ENCODE results near the gene DISC1. TPM values are rescaled to one million over a fixed set of nuclear protein-coding genes. Genes with fewer than 3 reads are reported as not detected.

Gene DISC1
- total and polyA plus RNA-seq, 4 experiments from 2014 or later, result 1.9 to 18.0 (median 10.0) TPM

- no peak overlapping the region for H3K27ac Mint-ChIP-seq
Observed at GRCh38 chr1:232014941-232015340, 388.4 kb downstream of the DISC1 start.

GRCh38 chr1:232016616-232017015, 390.0 kb downstream of the DISC1 start:
- Mint-ChIP-seq H3K27me3 (no peaks in the 10 kb centered on the region), H3K27ac (no peak overlapping the region), H3K9me3 (no peaks in the 10 kb centered on the region), H3K4me3 (no peak overlapping the region), H3K36me3 (peaks cover 12 to 15% of the 10 kb centered on the region in 2 donors), H3K4me1 (peaks cover 2 to 9% (median 4%) of the 10 kb centered on the region in 4 donors)
- intact Hi-C loops (cut with micrococcal nuclease), result no loop called here
- CTCF ChIA-PET (ENCODE audit: partially characterized antibody), result no interaction called here
- Histone ChIP-seq H3K4me3 (ENCODE audit: low read length in 2 of 2) (no peak overlapping the region), H3K36me3 (ENCODE audit: insufficient read depth, low read length) (no peaks in the 10 kb centered on the region), H3K9me3 (ENCODE audit: control insufficient read depth in 1 of 2, low read length in 2 of 2) (no peaks in the 10 kb centered on the region), H3K4me1 (ENCODE audit: insufficient read depth, low read length) (no peaks in the 10 kb centered on the region), H3K27me3 (ENCODE audit: insufficient read depth, low read length) (no peaks in the 10 kb centered on the region), H3K27ac (ENCODE audit: low read depth, low read length) (no peak overlapping the region)
- POLR2A ChIA-PET (ENCODE audit: partially characterized antibody), result no interaction called here
- DNase-seq, result no peak

More at GRCh38 chr1:232014941-232015340, 388.4 kb downstream of the DISC1 start:
- H3K4me3 ChIP-seq (ENCODE audit: low read length in 2 of 2), result no peak overlapping the region
- no peak for DNase-seq
- H3K36me3 ChIP-seq (ENCODE audit: insufficient read depth, low read length), result no peaks in the 10 kb centered on the region
- Mint-ChIP-seq H3K4me3 (no peak overlapping the region), H3K36me3 (peaks cover 12 to 18% of the 10 kb centered on the region in 2 donors), H3K4me1 (peaks cover 2 to 9% (median 3%) of the 10 kb centered on the region in 4 donors), H3K9me3 (no peaks in the 10 kb centered on the region), H3K27me3 (no peaks in the 10 kb centered on the region)
- CTCF ChIA-PET (ENCODE audit: partially characterized antibody), result interaction anchor here (0.7 kb wide), 1 partner anchor 83 kb away, joined by 3 read pairs; no protein-coding TSS in a partner anchor
- no peaks in the 10 kb centered on the region for H3K9me3 ChIP-seq (ENCODE audit: control insufficient read depth in 1 of 2, low read length in 2 of 2)
- H3K27me3 ChIP-seq (ENCODE audit: insufficient read depth, low read length), result no peaks in the 10 kb centered on the region
- intact Hi-C loops (cut with micrococcal nuclease), result no loop called here
- no peaks in the 10 kb centered on the region for H3K4me1 ChIP-seq (ENCODE audit: insufficient read depth, low read length)
- POLR2A ChIA-PET (ENCODE audit: partially characterized antibody), result no interaction called here
- H3K27ac ChIP-seq (ENCODE audit: low read depth, low read length), result no peak overlapping the region

- Histone ChIP-seq H3K4me3 (ENCODE audit: low read length in 2 of 2) (no peak overlapping the region), H3K36me3 (ENCODE audit: insufficient read depth, low read length) (no peaks in the 10 kb centered on the region), H3K27me3 (ENCODE audit: insufficient read depth, low read length) (no peaks in the 10 kb centered on the region), H3K9me3 (ENCODE audit: control insufficient read depth in 1 of 2, low read length in 2 of 2) (no peaks in the 10 kb centered on the region), H3K27ac (ENCODE audit: low read depth, low read length) (no peak overlapping the region), H3K4me1 (ENCODE audit: insufficient read depth, low read length) (no peaks in the 10 kb centered on the region)
- H3K4me3 Mint-ChIP-seq, result no peak overlapping the region
- H3K36me3 Mint-ChIP-seq, result peaks cover 8 to 14% of the 10 kb centered on the region in 2 donors
- peaks cover 2 to 9% (median 4%) of the 10 kb centered on the region in 4 donors for H3K4me1 Mint-ChIP-seq
- no peak overlapping the region for H3K27ac Mint-ChIP-seq
- ChIA-PET POLR2A (ENCODE audit: partially characterized antibody) (no interaction called here), CTCF (ENCODE audit: partially characterized antibody) (no interaction called here)
- no peaks in the 10 kb centered on the region for H3K9me3 Mint-ChIP-seq
- intact Hi-C loops (cut with micrococcal nuclease), result no loop called here
- H3K27me3 Mint-ChIP-seq, result no peaks in the 10 kb centered on the region
- no peak for DNase-seq
Observed at GRCh38 chr1:232017057-232017456, 390.5 kb downstream of the DISC1 start.

GRCh38 chr1:232017759-232018158, 391.2 kb downstream of the DISC1 start:
- H3K27ac Mint-ChIP-seq, result no peak overlapping the region
- Histone ChIP-seq H3K27me3 (ENCODE audit: insufficient read depth, low read length) (no peaks in the 10 kb centered on the region), H3K4me1 (ENCODE audit: insufficient read depth, low read length) (no peaks in the 10 kb centered on the region), H3K4me3 (ENCODE audit: low read length in 2 of 2) (no peak overlapping the region), H3K9me3 (ENCODE audit: control insufficient read depth in 1 of 2, low read length in 2 of 2) (no peaks in the 10 kb centered on the region), H3K36me3 (ENCODE audit: insufficient read depth, low read length) (no peaks in the 10 kb centered on the region), H3K27ac (ENCODE audit: low read depth, low read length) (no peak overlapping the region)
- H3K9me3 Mint-ChIP-seq, result no peaks in the 10 kb centered on the region
- H3K36me3 Mint-ChIP-seq, result peaks cover 6 to 8% of the 10 kb centered on the region in 2 donors
- H3K4me1 Mint-ChIP-seq, result peaks cover 2 to 9% (median 4%) of the 10 kb centered on the region in 4 donors
- ChIA-PET POLR2A (ENCODE audit: partially characterized antibody) (no interaction called here), CTCF (ENCODE audit: partially characterized antibody) (no interaction called here)
- DNase-seq, result no peak
- intact Hi-C loops (cut with micrococcal nuclease), result no loop called here
- no peak overlapping the region for H3K4me3 Mint-ChIP-seq
- H3K27me3 Mint-ChIP-seq, result no peaks in the 10 kb centered on the region

GRCh38 chr1:232018231-232019025, 391.8 kb downstream of the DISC1 start:
- Histone ChIP-seq H3K27ac (ENCODE audit: low read depth, low read length) (no peak overlapping the region), H3K4me1 (ENCODE audit: insufficient read depth, low read length) (no peaks in the 10 kb centered on the region), H3K27me3 (ENCODE audit: insufficient read depth, low read length) (no peaks in the 10 kb centered on the region), H3K4me3 (ENCODE audit: low read length in 2 of 2) (no peak overlapping the region), H3K36me3 (ENCODE audit: insufficient read depth, low read length) (no peaks in the 10 kb centered on the region), H3K9me3 (ENCODE audit: control insufficient read depth in 1 of 2, low read length in 2 of 2) (no peaks in the 10 kb centered on the region)
- CTCF ChIA-PET (ENCODE audit: partially characterized antibody), result no interaction called here
- peak overlapping the region in 1 of 7 donors; percentile 37 for H3K27ac Mint-ChIP-seq
- peak overlapping the region in 1 of 8 donors; percentile 17 for H3K4me3 Mint-ChIP-seq
- intact Hi-C loops (cut with micrococcal nuclease), result no loop called here
- no peak for DNase-seq
- no peaks in the 10 kb centered on the region for H3K9me3 Mint-ChIP-seq
- peaks cover 3 to 4% of the 10 kb centered on the region in 2 donors for H3K36me3 Mint-ChIP-seq
- H3K27me3 Mint-ChIP-seq, result no peaks in the 10 kb centered on the region
- POLR2A ChIA-PET (ENCODE audit: partially characterized antibody), result no interaction called here
- H3K4me1 Mint-ChIP-seq, result peaks cover 2 to 9% (median 4%) of the 10 kb centered on the region in 4 donors

- no peak overlapping the region for H3K4me3 ChIP-seq (ENCODE audit: low read length in 2 of 2)
- POLR2A ChIA-PET (ENCODE audit: partially characterized antibody), result no interaction called here
- no peaks in the 10 kb centered on the region for H3K36me3 ChIP-seq (ENCODE audit: insufficient read depth, low read length)
- no peak for DNase-seq
- Mint-ChIP-seq H3K27ac (peak overlapping the region in 1 of 7 donors; percentile 37), H3K36me3 (peaks cover 0 to 3% of the 10 kb centered on the region in 2 donors), H3K27me3 (no peaks in the 10 kb centered on the region), H3K9me3 (no peaks in the 10 kb centered on the region), H3K4me3 (peak overlapping the region in 2 of 8 donors; percentile 17 to 32), H3K4me1 (peaks cover 3 to 9% (median 4%) of the 10 kb centered on the region in 4 donors)
- no peak overlapping the region for H3K27ac ChIP-seq (ENCODE audit: low read depth, low read length)
- CTCF ChIA-PET (ENCODE audit: partially characterized antibody), result no interaction called here
- no peaks in the 10 kb centered on the region for H3K27me3 ChIP-seq (ENCODE audit: insufficient read depth, low read length)
- intact Hi-C loops (cut with micrococcal nuclease), result no loop called here
- H3K9me3 ChIP-seq (ENCODE audit: control insufficient read depth in 1 of 2, low read length in 2 of 2), result no peaks in the 10 kb centered on the region
- H3K4me1 ChIP-seq (ENCODE audit: insufficient read depth, low read length), result no peaks in the 10 kb centered on the region
Observed at GRCh38 chr1:232019026-232019340, 392.4 kb downstream of the DISC1 start.

GRCh38 chr1:232020352-232020751, 393.8 kb downstream of the DISC1 start:
- intact Hi-C loops (cut with micrococcal nuclease), result no loop called here
- no peaks in the 10 kb centered on the region for H3K27me3 ChIP-seq (ENCODE audit: insufficient read depth, low read length)

More at GRCh38 chr1:232020352-232020751, 393.8 kb downstream of the DISC1 start:
- Mint-ChIP-seq H3K4me3 (no peak overlapping the region), H3K4me1 (peaks cover 3 to 9% (median 4%) of the 10 kb centered on the region in 4 donors), H3K36me3 (peaks cover 4 to 8% of the 10 kb centered on the region in 2 donors), H3K9me3 (no peaks in the 10 kb centered on the region), H3K27ac (no peak overlapping the region), H3K27me3 (no peaks in the 10 kb centered on the region)
- Histone ChIP-seq H3K4me3 (ENCODE audit: low read length in 2 of 2) (no peak overlapping the region), H3K36me3 (ENCODE audit: insufficient read depth, low read length) (no peaks in the 10 kb centered on the region), H3K4me1 (ENCODE audit: insufficient read depth, low read length) (no peaks in the 10 kb centered on the region), H3K9me3 (ENCODE audit: control insufficient read depth in 1 of 2, low read length in 2 of 2) (no peaks in the 10 kb centered on the region), H3K27ac (ENCODE audit: low read depth, low read length) (no peak overlapping the region)
- POLR2A ChIA-PET (ENCODE audit: partially characterized antibody), result no interaction called here
- DNase-seq, result peak in 1 of 5 donors; percentile 2
- CTCF ChIA-PET (ENCODE audit: partially characterized antibody), result no interaction called here

Measured in CD4-positive, alpha-beta memory T cell (primary cell).